ENCODE results near the gene MIF4GD.
A peak's percentile ranks its signal among the peaks of the same experiment; 100 is the strongest.
"Not testable (repeated sequence)": the region's sequence is repeated elsewhere in the genome, so short reads cannot be mapped to it uniquely, and the experiment has no call there.

Gene MIF4GD

DNA sequence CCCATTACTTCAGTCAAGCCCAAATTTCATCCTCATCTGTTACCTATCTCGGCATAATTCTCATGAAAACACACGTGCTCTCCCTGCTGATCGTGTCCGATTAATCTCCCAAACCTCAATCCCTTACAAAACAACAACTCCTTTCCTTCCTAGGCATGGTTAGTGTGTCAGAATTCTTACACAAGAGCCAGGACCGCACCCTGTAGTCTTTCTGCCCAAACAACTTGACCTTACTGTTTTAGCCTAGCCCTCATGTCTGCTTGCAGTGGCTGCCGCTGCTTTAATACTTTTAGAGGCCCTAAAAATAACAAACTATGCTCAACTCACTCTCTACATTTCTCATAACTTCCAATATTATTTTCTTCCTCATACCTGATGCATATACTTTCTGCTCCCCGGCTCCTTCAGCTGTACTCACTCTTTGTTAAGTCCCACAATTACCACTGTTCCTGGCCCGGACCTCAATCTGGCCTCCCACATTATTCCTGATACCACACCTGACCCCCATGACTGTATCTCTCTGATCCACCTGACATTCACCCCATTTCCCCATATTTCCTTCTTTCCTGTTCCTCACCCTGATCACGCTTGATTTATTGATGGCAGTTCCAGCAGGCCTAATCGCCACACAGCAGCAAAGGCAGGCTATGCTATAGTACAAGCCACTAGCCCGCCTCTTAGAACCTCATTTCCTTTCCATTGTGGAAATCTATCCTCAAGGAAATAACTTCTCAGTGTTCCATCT lies 14.9 kb downstream of the MIF4GD start:
- not testable (repeated sequence) for DNase-seq

DNA sequence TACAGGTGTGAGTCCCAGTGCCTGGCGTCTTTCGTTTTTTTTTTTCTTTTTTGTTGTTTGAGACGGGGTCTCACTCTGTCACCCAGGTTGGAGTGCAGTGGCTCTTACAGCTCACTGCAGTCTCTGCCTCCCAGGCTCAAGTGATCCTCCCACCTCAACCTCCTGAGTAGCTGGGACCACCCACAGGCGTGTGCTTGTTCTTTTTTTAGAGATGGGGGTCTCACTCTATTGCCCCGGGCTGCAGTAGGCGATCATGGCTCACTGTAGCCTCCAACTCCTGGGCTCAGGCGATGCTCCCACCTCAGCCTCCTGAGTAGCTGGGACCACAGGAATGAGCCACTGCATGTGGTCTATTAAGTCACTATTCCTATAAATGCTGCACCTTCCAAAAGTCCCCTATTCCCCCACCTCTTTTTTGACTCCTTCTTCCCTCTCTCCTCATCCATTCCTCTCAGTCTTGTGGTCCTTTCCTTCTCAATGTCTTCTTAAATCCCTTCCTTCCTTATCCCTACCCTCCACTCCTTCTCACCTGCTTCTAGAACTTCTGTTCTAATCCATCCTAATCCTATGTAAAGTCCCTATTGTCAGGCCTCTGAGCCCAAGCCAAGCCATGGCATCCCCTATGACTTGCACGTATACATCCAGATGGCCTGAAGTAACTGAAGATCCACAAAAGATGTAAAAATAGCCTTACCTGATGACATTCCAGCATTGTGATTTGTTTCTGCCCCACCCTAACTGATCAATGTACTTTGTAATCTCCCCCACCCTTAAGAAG lies 18.8 kb downstream of the MIF4GD start:
- DNase-seq = no peak

DNA sequence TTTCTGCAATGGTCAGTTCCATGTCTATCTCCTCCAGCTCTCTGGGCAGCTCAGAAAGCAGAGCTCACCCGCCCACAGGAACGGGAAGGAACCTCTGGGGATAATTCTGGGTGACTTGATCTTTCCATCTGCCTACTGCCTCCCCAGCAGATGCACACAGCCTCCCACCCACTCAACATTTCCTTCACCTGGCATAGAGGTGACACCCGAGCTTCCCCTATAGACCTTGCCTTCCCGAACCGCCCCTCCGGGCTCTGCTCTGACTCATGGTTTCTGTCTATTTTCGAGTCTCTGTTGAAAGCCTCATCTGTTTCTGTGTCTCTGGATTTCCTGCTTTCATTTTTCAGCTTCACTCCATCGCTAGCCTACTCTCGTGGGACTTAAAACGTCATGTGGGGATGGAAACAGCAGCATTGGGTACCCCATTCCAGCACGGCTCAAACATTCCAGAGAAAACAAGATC lies 21.0 kb downstream of the MIF4GD start:
- DNase-seq = no peak

DNA sequence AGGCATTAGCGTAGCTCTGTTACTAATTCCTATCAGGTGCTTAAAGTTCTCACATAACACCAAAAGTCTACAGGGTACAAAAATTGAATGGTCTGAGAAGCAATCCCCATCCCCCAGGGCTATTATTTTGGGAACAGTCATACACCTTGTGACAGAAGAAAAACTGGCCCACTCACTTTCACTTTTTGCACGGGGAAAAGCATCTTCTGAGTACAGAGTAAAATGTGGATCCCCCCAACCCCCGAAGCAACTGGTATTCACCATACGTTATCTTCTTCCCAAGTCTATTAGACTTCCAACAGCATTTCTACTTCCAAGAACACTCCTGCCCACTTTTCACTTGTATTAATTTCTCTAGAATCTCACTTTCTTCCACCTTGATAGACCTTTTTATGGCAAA lies 21.5 kb downstream of the MIF4GD start:
- no peak for DNase-seq

DNA sequence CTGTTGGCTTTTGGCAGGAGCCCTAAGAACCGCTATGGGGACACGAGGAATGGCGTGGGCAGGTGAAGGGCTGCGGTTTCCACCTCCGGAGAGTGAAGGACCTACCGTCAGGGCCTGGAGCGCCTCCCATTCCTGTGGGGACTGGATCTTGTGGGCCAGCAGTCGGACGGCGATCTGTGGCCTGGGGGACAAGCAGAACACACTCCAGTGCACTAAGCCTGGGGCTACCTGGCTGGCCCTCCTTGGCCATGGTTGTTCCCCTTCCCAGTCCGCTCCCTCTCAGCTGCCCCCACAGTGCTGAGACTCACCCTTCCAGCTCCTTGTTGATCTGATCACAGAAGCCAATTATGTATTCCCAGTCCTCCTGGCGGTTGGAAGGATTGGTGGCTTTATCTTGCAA lies 24.6 kb downstream of the MIF4GD start:
- no peak for DNase-seq

DNA sequence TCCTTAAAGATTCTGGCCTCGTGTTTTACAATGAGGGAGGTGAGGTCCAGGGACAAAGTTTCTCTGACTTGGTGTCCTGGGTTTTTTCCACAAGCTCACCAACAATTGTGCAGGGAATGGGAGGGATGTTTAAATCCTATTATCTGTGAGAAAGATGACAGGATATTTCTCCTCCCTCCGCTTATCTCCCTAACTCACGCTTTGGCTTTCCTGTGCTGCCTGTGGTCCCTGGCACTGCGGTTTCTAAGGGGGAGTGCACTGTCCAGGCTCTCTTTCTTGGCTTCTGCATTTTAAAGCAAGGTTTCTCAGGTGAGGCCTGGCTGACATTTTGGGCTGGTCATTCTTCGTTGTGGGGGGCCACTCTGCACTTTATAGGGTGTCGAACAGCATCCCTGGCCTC lies 26.0 kb downstream of the MIF4GD start:
- no peak for DNase-seq

DNA sequence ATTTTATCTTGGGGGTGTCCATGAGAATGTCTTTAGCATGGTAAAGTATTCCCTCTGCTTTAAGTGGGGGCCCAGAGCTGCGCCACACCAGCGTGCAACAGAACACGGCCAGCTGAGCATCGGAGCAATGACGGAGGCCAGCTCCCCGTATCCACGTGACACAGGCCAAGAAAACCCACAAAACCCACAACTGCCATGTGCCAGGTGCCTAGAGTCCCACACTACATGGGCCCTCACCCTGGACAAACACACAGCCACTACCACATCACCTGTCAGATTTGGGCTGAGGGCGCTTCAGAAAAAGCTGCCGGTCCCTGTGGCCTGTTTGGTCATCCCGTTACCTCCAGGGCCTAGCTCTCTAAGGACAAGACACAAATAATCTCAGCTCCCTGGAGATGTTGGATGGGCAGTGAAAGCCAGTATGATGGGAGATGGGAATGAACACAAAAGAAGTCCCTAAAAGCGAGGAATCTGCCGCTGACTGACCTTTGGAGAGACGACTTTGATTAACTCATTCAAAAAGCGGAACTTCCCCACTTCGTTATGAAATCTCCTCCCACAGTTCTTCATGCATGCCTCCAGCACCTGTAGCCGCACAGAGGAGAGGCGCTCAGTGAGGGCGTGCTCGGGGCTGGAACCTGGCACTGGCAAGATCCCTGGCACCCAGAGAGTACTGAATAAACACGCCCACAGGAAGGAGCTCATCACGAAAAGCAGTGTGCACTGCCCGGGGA lies 26.7 kb downstream of the MIF4GD start:
- no peak for DNase-seq

DNA sequence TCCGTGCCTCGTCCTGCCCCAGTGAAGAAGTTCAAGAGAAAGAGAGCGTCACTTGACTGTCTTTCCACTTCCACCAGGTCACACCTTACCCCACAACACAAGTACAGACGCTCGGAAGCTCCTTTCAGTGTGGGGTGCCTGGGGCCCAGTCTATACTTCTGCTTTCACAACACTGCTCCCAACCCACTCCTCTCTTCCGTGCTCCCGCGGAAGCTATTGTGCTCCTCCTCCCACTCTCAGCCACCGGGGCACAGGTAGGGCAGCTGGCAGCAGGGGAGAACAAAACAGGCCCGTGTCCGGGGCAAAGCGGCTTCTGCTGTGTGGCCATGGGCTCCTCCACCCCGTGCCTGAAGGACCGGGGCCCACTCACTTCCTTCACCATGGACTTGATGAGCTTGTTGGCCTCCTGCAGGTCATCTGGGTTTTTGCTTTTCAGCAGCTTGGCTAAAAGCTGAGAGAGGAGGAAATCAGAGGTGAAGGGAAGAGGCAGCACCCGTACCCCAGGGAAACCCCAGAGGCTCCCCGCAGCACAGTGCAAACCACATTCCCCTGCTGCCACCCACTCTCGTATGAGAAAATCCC lies 28.5 kb downstream of the MIF4GD start:
- DNase-seq = no peak

DNA sequence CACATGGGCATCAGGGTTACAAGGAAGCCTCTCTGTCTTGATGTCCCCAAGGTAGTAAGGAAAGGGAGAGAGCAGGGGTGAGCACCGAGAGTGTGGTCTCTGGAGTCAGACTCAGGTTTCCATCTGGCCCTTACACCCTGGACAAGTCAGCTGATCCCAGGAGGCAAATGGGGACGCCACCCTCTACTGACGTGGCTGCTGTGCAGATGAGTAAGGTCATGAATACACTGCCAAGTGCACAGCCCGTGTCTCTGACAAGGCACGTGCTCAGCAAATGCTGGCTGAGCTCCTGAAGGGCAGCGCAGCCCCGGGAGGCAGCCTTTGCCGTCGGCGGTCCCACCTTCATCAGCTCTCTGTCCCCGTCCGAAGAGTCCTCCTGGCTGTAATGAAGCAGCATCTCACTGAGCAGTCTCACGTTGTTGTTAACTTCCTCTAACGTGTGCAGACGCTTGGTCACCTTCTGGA lies 29.0 kb downstream of the MIF4GD start:
- no peak for DNase-seq

DNA sequence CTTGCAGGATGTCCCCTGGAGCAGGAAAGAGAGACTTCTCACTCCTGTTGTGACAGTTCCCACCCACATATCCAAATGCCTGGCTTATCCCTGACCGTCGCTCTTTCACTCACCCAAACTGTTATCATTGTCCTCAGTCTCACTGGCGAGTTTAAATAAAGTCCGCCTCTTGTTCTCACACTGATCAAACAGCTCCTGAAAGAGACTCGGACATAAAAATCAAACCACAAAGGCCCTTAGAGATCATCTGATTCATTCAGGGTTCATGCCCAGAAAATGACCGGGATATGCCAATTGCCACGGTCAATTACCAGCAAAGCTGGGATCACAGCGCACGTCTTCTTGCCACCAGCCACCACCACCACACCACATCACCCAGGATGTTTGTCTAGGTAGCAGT lies 29.5 kb downstream of the MIF4GD start:
- no peak for DNase-seq

DNA sequence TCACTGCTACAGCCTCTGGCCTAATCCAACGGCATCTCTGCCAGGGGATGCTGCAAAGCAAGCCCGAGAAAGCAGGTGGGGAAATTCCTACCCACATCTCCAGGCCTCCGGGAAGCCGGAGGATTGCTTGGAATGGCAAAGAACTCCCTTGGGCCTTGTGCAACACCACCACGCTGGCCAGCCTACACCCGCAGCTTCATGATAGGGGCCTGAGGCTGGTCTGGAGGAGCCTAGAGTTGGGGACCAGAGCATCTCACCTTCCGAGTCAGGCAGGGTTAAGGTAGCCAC lies 29.9 kb downstream of the MIF4GD start:
- DNase-seq = no peak

DNA sequence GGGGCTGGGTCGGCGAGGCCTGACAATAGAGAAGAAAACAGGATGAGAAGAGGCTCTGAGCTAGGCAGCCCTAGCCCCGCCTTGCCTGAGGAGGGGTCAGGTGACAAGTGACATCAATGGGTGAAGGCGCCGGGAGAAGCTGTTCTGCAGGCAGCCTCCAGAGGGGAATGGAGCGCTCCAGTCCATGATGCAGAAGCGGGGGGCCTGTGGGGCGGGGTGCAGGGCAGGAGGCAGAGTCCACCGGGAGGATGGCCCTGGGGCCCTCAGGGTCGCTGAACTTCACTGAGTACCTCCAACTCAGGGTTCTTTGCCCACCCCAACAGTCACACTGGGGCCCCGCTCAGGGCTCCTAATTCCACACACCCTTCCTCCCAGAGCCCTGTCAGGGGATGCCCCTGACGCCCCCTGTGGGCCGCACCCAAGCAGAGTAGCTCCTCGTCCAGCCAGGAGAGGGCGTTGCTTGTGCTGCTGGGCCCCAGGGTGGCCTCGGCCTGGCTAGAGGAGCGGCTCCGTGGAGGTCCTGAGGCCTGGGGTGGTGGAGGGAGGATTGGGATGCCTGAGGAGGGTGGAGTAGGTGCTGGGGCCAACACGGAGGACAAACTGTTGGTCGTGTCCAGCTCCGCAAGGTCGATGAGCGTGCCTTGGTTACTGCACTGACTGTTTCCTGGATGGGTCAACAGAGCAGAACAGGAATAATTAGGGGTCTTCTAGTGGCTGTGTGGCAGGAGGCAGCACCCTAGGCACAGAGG lies 30.5 kb downstream of the MIF4GD start:
- peak; percentile 2 for DNase-seq

DNA sequence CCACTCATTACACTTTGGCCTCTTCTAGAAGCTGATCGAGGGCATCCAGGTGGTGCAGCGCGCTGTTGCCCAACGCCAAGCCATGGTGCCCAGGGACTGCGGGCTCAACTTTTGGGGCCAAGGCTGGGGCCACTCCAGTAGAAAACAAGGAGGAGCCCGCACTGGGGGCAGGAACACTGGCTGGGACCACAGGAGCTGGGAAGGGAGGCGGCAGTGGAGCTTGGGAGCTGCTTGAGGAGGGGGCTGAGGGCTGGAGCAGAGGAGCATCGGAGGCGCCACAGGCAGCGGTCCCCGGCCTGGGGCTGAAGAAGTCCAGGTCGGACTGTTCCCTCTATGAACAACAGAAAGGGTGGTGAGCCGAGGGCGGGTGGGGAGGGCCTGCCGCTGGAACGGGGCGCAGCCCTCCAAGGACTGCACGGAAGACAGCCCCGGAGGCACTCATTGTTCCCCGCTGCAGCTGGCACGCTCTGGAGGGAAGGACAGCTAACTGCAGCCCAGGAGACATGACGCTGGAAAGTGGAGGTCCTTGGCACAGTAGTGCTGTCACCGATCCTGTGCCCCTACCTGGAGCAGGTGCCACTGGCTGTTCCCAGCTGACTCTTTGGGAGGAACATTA lies 31.1 kb downstream of the MIF4GD start:
- no peak for DNase-seq

DNA sequence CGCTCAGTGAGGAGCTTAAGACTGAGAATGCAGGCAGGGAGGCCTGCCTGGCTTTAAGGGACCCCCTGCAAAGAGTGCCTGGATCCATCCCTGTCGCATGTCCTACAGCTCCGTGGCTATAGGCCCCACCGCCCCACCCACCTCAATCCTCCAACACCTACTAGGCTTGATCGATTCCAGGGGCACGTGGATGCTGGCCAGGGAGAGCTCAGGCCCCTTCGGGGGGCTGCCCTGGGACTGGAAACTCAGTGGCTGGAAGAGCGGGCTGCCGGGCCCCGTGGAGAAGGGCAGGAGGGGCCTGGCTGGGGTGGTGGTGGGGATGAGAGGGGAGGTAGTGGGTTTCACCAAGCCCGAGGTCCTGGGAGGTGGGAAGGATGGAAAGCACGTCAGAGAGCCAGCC lies 31.8 kb downstream of the MIF4GD start:
- DNase-seq = no peak

DNA sequence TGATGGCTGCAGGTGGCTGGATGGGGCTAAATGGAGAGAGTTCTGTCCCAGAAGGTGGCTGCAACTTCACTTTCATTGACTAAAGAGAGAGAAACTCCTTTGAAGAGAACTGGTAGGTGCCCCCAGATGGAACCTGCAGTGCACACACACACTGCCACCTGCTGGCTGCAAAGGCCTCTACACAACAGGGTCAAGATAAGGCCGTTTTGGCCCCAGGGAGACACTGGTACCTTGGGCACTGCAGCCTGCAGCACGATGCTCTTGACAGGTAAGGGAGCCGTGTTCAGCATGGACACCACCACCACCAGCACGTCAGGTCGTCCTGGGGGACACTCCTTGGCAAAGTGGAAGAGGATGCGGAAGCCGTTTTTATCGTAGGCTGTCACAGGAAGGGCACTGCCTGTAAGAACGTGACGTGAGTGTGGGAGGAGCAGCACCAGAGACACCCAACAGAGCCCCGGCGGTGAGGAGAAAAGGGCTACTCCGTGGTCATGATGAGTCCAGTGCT lies 32.3 kb downstream of the MIF4GD start:
- peak; percentile 32 for DNase-seq

DNA sequence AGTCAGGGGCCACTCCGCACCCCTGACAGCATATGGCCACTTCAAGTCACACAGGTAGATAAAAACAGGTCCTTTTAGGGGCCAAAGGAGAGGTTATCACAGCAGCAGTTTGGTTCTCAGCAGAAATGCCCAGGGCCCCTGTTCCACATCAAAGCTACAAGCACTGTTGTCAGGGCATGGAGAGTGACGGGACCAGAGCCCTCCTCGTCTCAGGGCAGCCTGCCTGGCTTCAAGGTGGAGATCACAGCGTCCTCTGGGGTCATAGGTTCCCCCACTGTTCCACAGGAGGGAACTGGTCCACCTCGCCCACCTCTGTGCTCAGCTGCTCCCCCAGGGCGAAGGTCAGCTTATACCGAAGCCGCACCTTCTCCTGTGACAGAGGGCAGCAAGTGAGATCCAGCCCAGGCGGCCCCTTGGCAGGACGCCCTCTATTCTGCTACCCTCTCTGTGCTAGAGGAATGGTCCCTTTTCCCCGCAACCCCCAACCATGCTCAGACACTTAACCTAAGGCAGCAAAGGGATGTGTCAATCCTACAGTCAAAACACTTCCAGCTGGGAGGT lies 32.9 kb downstream of the MIF4GD start:
- no peak for DNase-seq

DNA sequence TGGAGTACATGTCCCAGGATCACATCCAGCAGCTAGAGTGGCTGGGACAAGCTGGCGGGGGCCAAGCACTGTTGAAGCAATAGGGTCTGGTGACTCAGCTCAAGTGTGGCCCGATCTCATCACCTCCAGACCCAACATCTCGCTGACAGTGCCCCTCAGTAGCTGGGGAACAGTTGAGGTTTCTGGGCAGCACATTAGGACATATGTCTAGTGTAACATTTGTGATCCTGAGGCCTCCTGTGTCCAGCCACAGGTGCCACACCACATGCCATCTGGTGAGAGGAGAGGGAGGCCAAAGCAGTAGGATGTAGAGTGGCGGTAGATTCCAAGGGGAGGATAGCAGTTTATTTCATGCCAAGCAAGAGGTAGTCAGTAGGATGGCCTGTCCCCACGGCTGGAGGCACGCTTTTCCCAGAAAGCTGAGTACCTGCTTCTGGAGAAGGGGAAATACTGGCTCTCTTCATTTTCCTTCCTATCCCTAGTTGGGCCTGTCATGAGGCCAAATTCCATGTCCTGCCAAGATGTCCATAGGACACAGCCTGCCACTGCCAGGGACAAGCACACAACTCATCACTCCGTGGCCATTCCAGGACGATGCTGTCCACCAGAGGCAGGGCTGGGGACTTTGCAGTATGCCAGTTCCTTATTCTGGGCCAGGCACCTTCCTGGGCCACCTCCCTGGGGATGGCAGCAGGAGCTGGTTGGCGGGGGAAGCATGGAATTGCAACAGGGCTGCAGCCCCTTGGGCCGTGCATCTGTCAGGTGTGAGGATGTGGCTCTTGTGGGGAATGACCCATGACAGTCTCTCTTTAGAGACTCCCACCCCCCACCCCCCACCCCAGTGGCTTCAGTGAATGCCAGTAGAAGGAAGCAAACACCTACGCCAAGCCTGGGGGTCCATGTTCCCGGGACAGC lies 33.7 kb downstream of the MIF4GD start:
- no peak for DNase-seq

DNA sequence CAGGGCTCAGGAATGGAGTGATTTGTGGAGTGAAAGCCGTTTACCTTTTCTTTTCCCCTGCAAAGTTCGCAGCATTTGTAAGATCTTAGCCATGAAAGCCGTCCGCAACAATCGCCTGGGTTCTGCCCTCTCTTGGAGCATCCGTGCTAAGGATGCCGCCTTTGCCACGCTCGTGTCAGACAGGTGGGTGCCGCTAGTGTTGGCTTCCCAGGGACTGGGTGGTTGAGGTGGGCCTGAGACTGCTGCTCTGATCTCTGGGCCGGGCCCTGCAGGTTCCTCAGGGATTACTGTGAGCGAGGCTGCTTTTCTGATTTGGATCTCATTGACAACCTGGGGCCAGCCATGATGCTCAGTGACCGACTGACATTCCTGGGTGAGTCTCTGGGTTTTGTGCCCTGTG lies 38.2 kb downstream of the MIF4GD start:
- DNase-seq = no peak

DNA sequence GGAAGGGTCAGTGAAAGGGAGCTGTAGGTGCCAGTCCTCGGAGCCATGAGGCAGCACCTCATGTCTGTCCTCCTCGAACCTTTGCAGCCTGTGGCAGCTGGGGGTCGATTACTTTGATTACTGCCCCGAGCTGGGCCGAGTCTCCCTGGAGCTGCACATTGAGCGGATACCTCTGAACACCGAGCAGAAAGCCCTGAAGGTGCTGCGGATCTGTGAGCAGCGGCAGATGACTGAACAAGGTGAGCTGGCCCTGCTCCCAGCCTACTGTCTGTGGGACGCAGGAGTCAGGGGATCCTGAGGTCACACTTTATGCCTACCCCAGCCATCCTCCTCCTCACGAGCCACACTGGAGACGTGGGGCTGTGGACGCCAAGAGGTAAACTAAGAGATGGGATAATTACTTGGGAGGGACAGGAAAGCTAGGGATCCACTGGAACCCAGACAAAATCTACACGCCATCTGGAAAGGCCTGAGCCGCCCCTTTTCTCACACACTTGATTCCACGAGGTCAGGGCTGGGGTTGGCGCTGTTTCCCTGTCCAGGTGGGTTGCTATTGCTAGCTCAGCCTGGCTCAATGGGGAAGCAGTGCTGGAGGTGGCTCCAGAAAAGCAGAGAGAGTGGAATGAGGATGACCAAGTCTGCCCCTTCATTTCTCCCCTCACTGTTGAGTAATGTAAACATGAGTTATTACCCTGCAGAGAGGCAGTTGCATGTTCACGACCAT lies 39.1 kb downstream of the MIF4GD start:
- no peak for DNase-seq

DNA sequence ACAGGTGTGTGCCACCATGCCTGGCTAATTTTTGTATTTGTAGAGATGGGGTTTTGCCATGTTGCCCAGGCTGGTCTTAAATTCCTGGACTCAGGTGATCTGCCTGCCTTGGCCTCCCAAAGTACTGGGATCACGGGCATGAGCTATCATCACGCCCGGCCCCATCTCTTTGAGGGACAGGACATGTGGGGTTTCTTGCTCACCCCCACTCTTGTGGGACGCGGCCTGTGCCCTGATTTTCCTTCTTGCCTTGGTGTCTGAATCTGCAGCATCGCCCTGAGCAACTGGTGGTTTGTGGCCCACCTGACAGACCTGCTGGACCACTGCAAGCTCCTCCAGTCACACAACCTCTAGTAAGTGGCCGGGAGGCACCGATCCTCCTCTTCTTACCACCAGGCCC lies 40.0 kb downstream of the MIF4GD start:
- DNase-seq = no peak
